Measurements from ENCODE around the gene ABCC1.

The ABCC1 gene

DNA sequence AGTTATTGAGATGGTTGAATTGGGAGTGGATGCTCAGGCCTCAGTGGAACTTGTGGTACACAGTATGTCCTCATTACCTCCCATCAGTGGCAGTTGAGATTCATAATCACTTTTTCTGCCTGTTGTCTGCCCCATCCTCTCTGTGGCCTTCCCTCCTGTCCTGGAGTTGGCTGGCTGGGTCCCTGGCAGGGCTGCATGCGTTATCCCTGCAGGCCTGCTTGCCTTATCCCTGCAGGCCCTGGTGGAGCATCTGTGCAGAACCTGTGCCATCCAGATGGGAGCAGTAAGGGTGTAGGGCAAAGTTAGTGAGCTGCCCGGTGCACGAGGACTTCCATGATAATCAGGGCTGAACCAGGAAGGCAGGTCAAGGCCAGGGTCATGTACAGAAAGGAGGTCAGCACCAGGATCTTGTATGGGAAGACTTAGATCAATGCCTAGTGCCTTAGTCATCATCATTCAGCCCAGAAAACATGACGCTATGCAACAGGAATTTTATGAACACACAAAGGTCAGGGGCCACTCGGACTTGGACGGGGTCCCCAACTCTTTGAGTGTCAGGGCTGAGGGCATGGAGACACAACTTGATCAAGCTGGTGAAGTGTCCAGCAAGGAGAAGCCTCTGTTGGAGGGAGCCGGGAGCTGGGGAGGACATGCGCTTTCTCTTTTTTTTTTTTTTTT, 47.2 kb downstream of the ABCC1 start:
- TF ChIP-seq, protein P1, sequence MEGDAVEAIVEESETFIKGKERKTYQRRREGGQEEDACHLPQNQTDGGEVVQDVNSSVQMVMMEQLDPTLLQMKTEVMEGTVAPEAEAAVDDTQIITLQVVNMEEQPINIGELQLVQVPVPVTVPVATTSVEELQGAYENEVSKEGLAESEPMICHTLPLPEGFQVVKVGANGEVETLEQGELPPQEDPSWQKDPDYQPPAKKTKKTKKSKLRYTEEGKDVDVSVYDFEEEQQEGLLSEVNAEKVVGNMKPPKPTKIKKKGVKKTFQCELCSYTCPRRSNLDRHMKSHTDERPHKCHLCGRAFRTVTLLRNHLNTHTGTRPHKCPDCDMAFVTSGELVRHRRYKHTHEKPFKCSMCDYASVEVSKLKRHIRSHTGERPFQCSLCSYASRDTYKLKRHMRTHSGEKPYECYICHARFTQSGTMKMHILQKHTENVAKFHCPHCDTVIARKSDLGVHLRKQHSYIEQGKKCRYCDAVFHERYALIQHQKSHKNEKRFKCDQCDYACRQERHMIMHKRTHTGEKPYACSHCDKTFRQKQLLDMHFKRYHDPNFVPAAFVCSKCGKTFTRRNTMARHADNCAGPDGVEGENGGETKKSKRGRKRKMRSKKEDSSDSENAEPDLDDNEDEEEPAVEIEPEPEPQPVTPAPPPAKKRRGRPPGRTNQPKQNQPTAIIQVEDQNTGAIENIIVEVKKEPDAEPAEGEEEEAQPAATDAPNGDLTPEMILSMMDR (IDR thresholded peaks at IDR 0.05; ENCODE audit: borderline replicate concordance, extremely low read depth, low read length, poor library complexity, severe bottlenecking) = no peak
- TF ChIP-seq EZH2 (IDR thresholded peaks at IDR 0.05; ENCODE audit: borderline replicate concordance, low read depth, low read length, severe bottlenecking) = no peak
- DNase-seq = no peak
- no peak overlapping the region for H3K4me3 ChIP-seq (ENCODE audit: low read depth in 1 of 2, low read length in 2 of 2)
- H3K27me3 ChIP-seq (ENCODE audit: insufficient read depth, low read length, poor library complexity) = no peaks in the 10 kb centered on the region
- H3K27ac ChIP-seq (ENCODE audit: low read length) = no peak overlapping the region
- H3K4me2 ChIP-seq (ENCODE audit: insufficient read depth, low read length) = no peak overlapping the region
- H3K9me3 ChIP-seq (ENCODE audit: insufficient read depth, low read length, severe bottlenecking) = no peaks in the 10 kb centered on the region
- H4K20me1 ChIP-seq (ENCODE audit: insufficient read depth, low read length) = peaks cover 40% of the 10 kb centered on the region
- H3K36me3 ChIP-seq (ENCODE audit: insufficient read depth, low read length) = peaks cover 24% of the 10 kb centered on the region
- no peaks in the 10 kb centered on the region for H3K4me1 ChIP-seq (ENCODE audit: insufficient read depth, low read length)
- no peak overlapping the region for H2AFZ ChIP-seq (ENCODE audit: low read depth, low read length)
- ATAC-seq (ENCODE audit: insufficient read depth, low read depth) = no peak
- no peak overlapping the region for H3K9ac ChIP-seq (ENCODE audit: low read depth, low read length)
- peaks cover 70% of the 10 kb centered on the region for H3K79me2 ChIP-seq (ENCODE audit: insufficient read depth, low read length)

DNA sequence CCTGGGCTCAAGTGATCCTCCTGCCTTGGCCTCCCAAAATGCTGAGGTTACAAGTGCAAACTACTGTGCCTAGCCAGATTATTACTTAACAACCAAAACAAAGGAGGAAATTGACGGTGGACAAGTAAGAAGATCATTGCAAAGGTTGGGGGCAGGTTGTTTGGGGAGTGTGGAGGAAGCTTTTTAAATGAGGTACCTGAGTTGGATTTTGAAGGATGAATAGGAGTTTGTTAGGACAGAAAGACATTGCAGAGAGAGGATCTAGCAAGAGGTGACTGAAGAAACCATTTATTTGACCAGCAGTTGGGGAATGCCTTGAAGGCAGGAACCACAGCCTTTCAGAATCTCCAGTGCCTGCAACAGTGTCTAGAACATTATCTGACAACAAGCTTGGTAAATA, 51.3 kb downstream of the ABCC1 start:
- Histone ChIP-seq H2AFZ (ENCODE audit: low read depth, low read length) (no peak overlapping the region), H3K27ac (ENCODE audit: low read length) (no peak overlapping the region), H3K27me3 (ENCODE audit: insufficient read depth, low read length, poor library complexity) (no peaks in the 10 kb centered on the region), H3K36me3 (ENCODE audit: insufficient read depth, low read length) (no peaks in the 10 kb centered on the region), H3K9ac (ENCODE audit: low read depth, low read length) (no peak overlapping the region), H3K4me1 (ENCODE audit: insufficient read depth, low read length) (no peaks in the 10 kb centered on the region), H3K4me2 (ENCODE audit: insufficient read depth, low read length) (no peak overlapping the region), H4K20me1 (ENCODE audit: insufficient read depth, low read length) (peaks cover 18% of the 10 kb centered on the region), H3K79me2 (ENCODE audit: insufficient read depth, low read length) (peaks cover 67% of the 10 kb centered on the region), H3K4me3 (ENCODE audit: low read depth in 1 of 2, low read length in 2 of 2) (no peak overlapping the region), H3K9me3 (ENCODE audit: insufficient read depth, low read length, severe bottlenecking) (no peaks in the 10 kb centered on the region)
- ATAC-seq (ENCODE audit: insufficient read depth, low read depth) = no peak
- no peak for TF ChIP-seq EZH2 (IDR thresholded peaks at IDR 0.05; ENCODE audit: borderline replicate concordance, low read depth, low read length, severe bottlenecking)
- TF ChIP-seq, protein P1 (IDR thresholded peaks at IDR 0.05; ENCODE audit: borderline replicate concordance, extremely low read depth, low read length, poor library complexity, severe bottlenecking) = no peak
- no peak for DNase-seq

DNA sequence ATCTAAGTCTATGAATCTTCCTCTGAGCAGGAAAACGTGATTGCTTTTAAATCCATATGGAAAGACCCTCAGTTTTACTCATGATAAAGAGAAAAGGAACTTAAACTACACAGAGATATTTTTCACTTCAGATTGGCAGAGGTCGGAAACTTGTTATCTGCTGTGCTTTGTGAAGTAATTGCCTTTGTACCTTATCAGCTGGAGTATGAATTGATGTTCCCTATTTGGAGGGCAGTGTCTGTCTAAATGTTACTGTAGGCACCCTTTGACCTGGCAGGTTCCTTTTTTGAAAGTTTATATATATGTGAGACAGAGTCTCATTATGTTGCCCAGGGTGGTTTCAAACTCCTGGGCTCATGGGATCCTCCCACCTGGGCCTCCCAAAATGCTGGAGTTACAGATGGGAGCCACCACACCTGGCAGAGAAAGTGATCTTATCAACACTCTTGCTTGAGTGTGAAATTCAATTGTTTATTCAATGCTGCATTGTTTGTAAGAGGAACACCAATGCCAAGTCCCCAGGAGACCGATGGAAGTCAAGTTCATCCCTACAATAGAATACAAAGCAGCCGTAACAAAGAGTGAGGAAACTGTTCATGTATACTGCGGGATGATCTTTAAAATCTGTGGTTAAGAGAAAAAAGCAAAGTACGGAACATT, 52.3 kb downstream of the ABCC1 start:
- H3K27ac ChIP-seq (ENCODE audit: low read length) = no peak overlapping the region
- H3K4me3 ChIP-seq (ENCODE audit: low read depth in 1 of 2, low read length in 2 of 2) = no peak overlapping the region
- H3K4me1 ChIP-seq (ENCODE audit: insufficient read depth, low read length) = no peaks in the 10 kb centered on the region
- peaks cover 69% of the 10 kb centered on the region for H3K79me2 ChIP-seq (ENCODE audit: insufficient read depth, low read length)
- no peaks in the 10 kb centered on the region for H3K36me3 ChIP-seq (ENCODE audit: insufficient read depth, low read length)
- H3K9me3 ChIP-seq (ENCODE audit: insufficient read depth, low read length, severe bottlenecking) = no peaks in the 10 kb centered on the region
- ATAC-seq (ENCODE audit: insufficient read depth, low read depth) (no peak), DNase-seq (no peak)
- H3K4me2 ChIP-seq (ENCODE audit: insufficient read depth, low read length) = no peak overlapping the region
- no peak overlapping the region for H3K9ac ChIP-seq (ENCODE audit: low read depth, low read length)
- no peak overlapping the region for H2AFZ ChIP-seq (ENCODE audit: low read depth, low read length)
- no peak for TF ChIP-seq EZH2 (IDR thresholded peaks at IDR 0.05; ENCODE audit: borderline replicate concordance, low read depth, low read length, severe bottlenecking)
- TF ChIP-seq, protein P1 (IDR thresholded peaks at IDR 0.05; ENCODE audit: borderline replicate concordance, extremely low read depth, low read length, poor library complexity, severe bottlenecking) = no peak
- peaks cover 12% of the 10 kb centered on the region; the same call in 1 of the 2 replicates for H4K20me1 ChIP-seq (ENCODE audit: insufficient read depth, low read length)
- no peaks in the 10 kb centered on the region for H3K27me3 ChIP-seq (ENCODE audit: insufficient read depth, low read length, poor library complexity)

Measured in DND-41 (cell line).